ENCODE results near the gene HPCAL1.

DNA sequence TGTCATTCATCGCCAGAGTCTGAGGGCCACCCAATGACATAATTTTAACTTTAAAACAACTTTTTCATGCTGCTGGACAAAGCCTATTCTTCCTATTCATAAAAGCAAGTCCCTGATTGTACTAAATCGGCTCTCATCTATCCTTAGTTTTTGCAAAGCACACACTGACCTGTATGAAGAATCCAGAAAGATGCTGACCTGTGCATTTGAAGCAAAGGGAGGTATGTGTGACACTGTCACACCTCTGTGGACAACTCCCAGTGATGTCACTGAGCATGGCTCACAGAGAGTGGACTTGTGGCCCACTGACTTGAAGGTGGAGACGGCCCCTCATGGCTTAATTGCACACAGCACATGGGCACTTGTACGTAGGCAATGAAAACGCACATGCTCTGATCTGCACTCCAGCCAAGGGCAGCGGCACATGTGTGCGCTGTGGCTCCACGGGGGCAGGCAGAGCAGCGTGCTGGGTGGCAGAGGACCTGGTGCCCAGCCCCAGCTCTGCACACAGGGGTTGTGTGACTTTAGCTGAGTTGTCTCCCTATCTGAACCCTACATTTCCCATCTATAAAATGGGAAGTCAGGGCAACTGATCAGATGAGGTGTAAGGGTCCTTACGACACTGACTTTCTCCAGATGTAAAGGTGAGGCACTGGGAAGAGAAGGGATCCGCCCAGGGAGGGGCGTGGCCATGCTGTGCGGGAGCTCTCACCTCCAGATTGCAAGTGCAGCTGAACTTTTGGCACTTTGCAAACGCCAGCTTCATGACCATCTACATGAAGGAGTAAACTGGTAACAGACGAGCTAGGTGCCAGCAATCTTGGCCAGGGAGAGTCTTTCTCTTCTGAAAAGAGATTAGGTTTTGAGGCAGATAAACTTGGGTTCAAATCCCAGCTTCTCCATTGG is 159.7 kb downstream of the HPCAL1 start:
- TF ChIP-seq CEBPB (IDR thresholded peaks at IDR 0.05), result no peak
- TF ChIP-seq ZBTB7A (IDR thresholded peaks at IDR 0.05; ENCODE audit: low read depth), result no peak
- no peak for TF ChIP-seq EGR1 (IDR thresholded peaks at IDR 0.05)
- no peak for TF ChIP-seq REST (IDR thresholded peaks at IDR 0.05; ENCODE audit: low read depth)
- no peak for TF ChIP-seq RAD21 (IDR thresholded peaks at IDR 0.05; ENCODE audit: low read depth)
- TF ChIP-seq, protein P1, sequence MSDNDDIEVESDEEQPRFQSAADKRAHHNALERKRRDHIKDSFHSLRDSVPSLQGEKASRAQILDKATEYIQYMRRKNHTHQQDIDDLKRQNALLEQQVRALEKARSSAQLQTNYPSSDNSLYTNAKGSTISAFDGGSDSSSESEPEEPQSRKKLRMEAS (IDR thresholded peaks at IDR 0.05), result no peak
- no peak for TF ChIP-seq TEAD4 (IDR thresholded peaks at IDR 0.05)
- TF ChIP-seq EP300 (IDR thresholded peaks at IDR 0.05; ENCODE audit: borderline replicate concordance), result no peak
- no peak for TF ChIP-seq TCF12 (IDR thresholded peaks at IDR 0.05; ENCODE audit: low read depth)
- no peak for TF ChIP-seq CREB1 (IDR thresholded peaks at IDR 0.05; ENCODE audit: low read depth)
- no peak for TF ChIP-seq YY1 (IDR thresholded peaks at IDR 0.05; ENCODE audit: low read depth)
- no peak for TF ChIP-seq TAF1 (IDR thresholded peaks at IDR 0.05; ENCODE audit: low read depth)
